GM23338 (cell line): ENCODE measurements around the gene MEGF6. TPM values are rescaled to one million over a fixed set of nuclear protein-coding genes. Genes with fewer than 3 reads are reported as not detected.

Source experiments
- ATAC-seq: fragments of 200-7000 bp; cut with Tn5 transposase; 3 replicates; pipeline ENCODE4 v1.9.1; 2020
- DNase-seq: peaks from one replicate; pipeline ENCODE4 v3.0.0-alpha.2; 2015; ENCODE audit warnings: low spot score
- H2AFZ ChIP-seq: fragments of 200-600 bp; sonication (generic); 2 replicates; pipeline ENCODE4 v1.8.0; 2016; ENCODE audit warnings: antibody characterized with exemption, mild to moderate bottlenecking, moderate library complexity
- H3F3A ChIP-seq: fragments of 200-600 bp; sonication (generic); replicated peaks from 2 replicates; pipeline ENCODE4 v1.8.0; 2017; ENCODE audit warnings: antibody characterized with exemption, mixed run types, low read depth
- H3K27ac ChIP-seq: fragments of 200-600 bp; sonication (generic); 2 replicates; pipeline ENCODE4 v1.6.1; 2016; ENCODE audit warnings: low read depth
- H3K27me3 ChIP-seq: fragments of 200-600 bp; sonication (generic); 2 replicates; pipeline ENCODE4 v1.8.0; 2016; ENCODE audit warnings: mild to moderate bottlenecking, mixed run types, moderate library complexity; ENCODE audit not compliant: insufficient read depth
- H3K36me3 ChIP-seq: fragments of 200-600 bp; sonication (generic); 2 replicates; pipeline ENCODE4 v1.8.0; 2016; ENCODE audit warnings: mild to moderate bottlenecking; ENCODE audit not compliant: insufficient read depth
- H3K4me1 ChIP-seq: fragments of 200-600 bp; sonication (generic); 2 replicates; pipeline ENCODE4 v1.8.0; 2016; ENCODE audit warnings: mild to moderate bottlenecking, moderate library complexity; ENCODE audit not compliant: insufficient read depth
- H3K4me2 ChIP-seq: fragments of 200-600 bp; sonication (generic); 2 replicates; pipeline ENCODE4 v1.7.1; 2017; ENCODE audit warnings: mixed run types
- H3K4me3 ChIP-seq: fragments of 200-600 bp; sonication (generic); 2 replicates; pipeline ENCODE4 v1.6.1; 2016; ENCODE audit warnings: mixed run types
- H3K79me2 ChIP-seq: fragments of 200-600 bp; sonication (generic); replicated peaks from 2 replicates; pipeline ENCODE4 v1.8.0; 2017; ENCODE audit warnings: mild to moderate bottlenecking; ENCODE audit not compliant: insufficient read depth
- H3K9me2 ChIP-seq: fragments of 200-600 bp; sonication (generic); 2 replicates; pipeline ENCODE4 v1.8.0; 2017; ENCODE audit not compliant: insufficient read depth
- H4K20me1 ChIP-seq: fragments of 200-600 bp; sonication (generic); replicated peaks from 2 replicates; pipeline ENCODE4 v1.8.0; 2017; ENCODE audit warnings: mild to moderate bottlenecking; ENCODE audit not compliant: insufficient read depth
- H3K27ac Mint-ChIP-seq: 2 replicates; pipeline ENCODE4 v1.8.0; 2020; ENCODE audit warnings: inconsistent platforms, mild to moderate bottlenecking, moderate library complexity, mixed read lengths
- H3K27me3 Mint-ChIP-seq: 3 replicates; pipeline ENCODE4 v1.8.0; 2022; ENCODE audit warnings: low read depth, mild to moderate bottlenecking, moderate library complexity, mixed read lengths, inconsistent platforms; ENCODE audit not compliant: insufficient read depth, poor library complexity
- H3K36me3 Mint-ChIP-seq: 3 replicates; pipeline ENCODE4 v1.8.0; 2021; ENCODE audit warnings: low read depth, mild to moderate bottlenecking, inconsistent platforms, moderate library complexity, mixed read lengths
- H3K4me1 Mint-ChIP-seq: 3 replicates; pipeline ENCODE4 v1.8.0; 2020; ENCODE audit warnings: mild to moderate bottlenecking, inconsistent platforms, mixed read lengths
- H3K4me3 Mint-ChIP-seq: 3 replicates; pipeline ENCODE4 v1.8.0; 2021; ENCODE audit warnings: moderate library complexity, mild to moderate bottlenecking, inconsistent platforms, mixed read lengths
- H3K9me3 Mint-ChIP-seq: 3 replicates; pipeline ENCODE4 v1.8.0; 2020; ENCODE audit warnings: moderate library complexity, mild to moderate bottlenecking, inconsistent platforms, mixed read lengths
- CREB1 ChIP-seq: fragments of 250-450 bp; sonication (Bioruptor Pico); IDR thresholded peaks from 2 replicates; pipeline ENCODE4 v1.5.0; 2020; ENCODE audit warnings: low read depth, mild to moderate bottlenecking, moderate library complexity
- EZH2 ChIP-seq: fragments of 200-600 bp; sonication (generic); IDR thresholded peaks from one replicate; pipeline ENCODE4 v1.8.0; 2017; ENCODE audit warnings: antibody characterized with exemption, mild to moderate bottlenecking, low read depth; ENCODE audit not compliant: unreplicated experiment
- EZH2phosphoT487 ChIP-seq: fragments of 200-600 bp; sonication (generic); IDR thresholded peaks from one replicate; pipeline ENCODE4 v1.8.1; 2018; ENCODE audit warnings: antibody characterized with exemption; ENCODE audit not compliant: unreplicated experiment
- JUNB ChIP-seq: IDR thresholded peaks from one replicate; pipeline ENCODE4 v1.6.1; 2016; ENCODE audit warnings: antibody characterized with exemption; ENCODE audit not compliant: unreplicated experiment
- NANOG ChIP-seq: IDR thresholded peaks from 2 replicates; pipeline ENCODE4 v1.6.1; 2016; ENCODE audit warnings: antibody characterized with exemption, borderline replicate concordance
- POLR2AphosphoS5 ChIP-seq: IDR thresholded peaks from 2 replicates; pipeline ENCODE4 v1.6.1; 2016; ENCODE audit warnings: antibody characterized with exemption, low read depth
- STAT1 ChIP-seq: IDR thresholded peaks from one replicate; pipeline ENCODE4 v1.6.1; 2016; ENCODE audit warnings: antibody characterized with exemption; ENCODE audit not compliant: unreplicated experiment
- ZNF114 ChIP-seq: fragments of 250-450 bp; sonication (Bioruptor Pico); IDR thresholded peaks from 2 replicates; pipeline ENCODE4 v1.5.0; 2020; ENCODE audit warnings: mild to moderate bottlenecking, moderate library complexity
- ZNF331 ChIP-seq: fragments of 250-450 bp; sonication (Bioruptor Pico); IDR thresholded peaks from 2 replicates; pipeline ENCODE4 v1.5.0; 2020; ENCODE audit warnings: low read depth, mild to moderate bottlenecking, moderate library complexity
- polyA plus RNA-seq: library from polyadenylated mRNA; unstranded; fragments of >200 nt; fragmentation: Nextera tagmentation; extraction: Ambion mirVana; gene quantifications from 2 replicates; pipeline ENCODE4 v1.2.1, GENCODE V29; 2016
- total RNA-seq: library from RNA; depleted of rRNA; stranded (reverse); fragments of >200 nt; shearing (Covaris generic); gene quantifications from 2 replicates; pipeline ENCODE4 v1.2.3, GENCODE V29; 2014
- TF ChIP-seq, protein P1 (sequence below): IDR thresholded peaks from one replicate; pipeline ENCODE4 v1.6.1; 2018; ENCODE audit warnings: antibody characterized with exemption; ENCODE audit not compliant: unreplicated experiment
- TF ChIP-seq, protein P2 (sequence below): IDR thresholded peaks from 2 replicates; pipeline ENCODE4 v1.6.1; 2016; ENCODE audit warnings: antibody characterized with exemption
- TF ChIP-seq, protein P3 (sequence below), 2 experiments: fragments of 200-600 bp in 1 of 2; sonication (generic) in 1 of 2; conservative IDR thresholded peaks; 2 replicates each; pipeline versions ENCODE4 v1.5.1 to v1.6.1; 2016 to 2017; ENCODE audit warnings: antibody characterized with exemption in 2 of 2, low read depth in 2 of 2, mild to moderate bottlenecking in 2 of 2, moderate library complexity in 1 of 2
- TF ChIP-seq, protein P4 (sequence below): fragments of 250-450 bp; sonication (Bioruptor Pico); IDR thresholded peaks from 2 replicates; pipeline ENCODE4 v1.5.0; 2020; ENCODE audit warnings: mild to moderate bottlenecking, moderate library complexity

The MEGF6 gene
- total and polyA plus RNA-seq, 2 experiments from 2014 or later, result 4.0 to 21.4 TPM

DNA sequence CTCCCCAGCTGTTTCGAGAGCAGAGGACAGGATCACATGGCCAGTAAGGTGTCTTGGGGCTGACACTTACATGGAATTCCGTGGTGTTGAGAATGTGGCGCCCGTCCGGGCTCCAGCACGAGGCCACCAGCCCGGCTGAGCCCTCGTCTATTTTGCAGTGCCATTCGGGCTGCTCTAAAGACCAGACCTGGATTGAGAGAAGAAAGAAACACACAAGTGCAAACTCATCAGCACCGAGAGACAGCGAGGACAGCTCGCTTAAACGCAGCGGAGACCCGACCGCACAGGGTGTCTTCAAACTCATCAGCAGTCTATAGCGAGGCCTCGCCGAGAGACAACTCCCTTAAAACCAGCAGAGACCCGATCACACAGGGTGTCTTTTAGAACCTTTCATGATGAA, 35.3 kb upstream of the MEGF6 start:
- Histone ChIP-seq H3K79me2 (peaks cover 24% of the 10 kb centered on the region), H2AFZ (no peak overlapping the region), H3K4me2 (no peak overlapping the region), H3K4me3 (no peak overlapping the region), H3K27me3 (peaks cover 16% of the 10 kb centered on the region), H3K27ac (no peak overlapping the region), H3K36me3 (0 out of 2 replicates have a peak, but pooled peaks cover 11% of the 10 kb centered on the region), H3K9me2 (no peaks in the 10 kb centered on the region), H3F3A (peaks cover 7% of the 10 kb centered on the region), H3K4me1 (peaks cover 13% of the 10 kb centered on the region; the same call in 1 of the 2 replicates), H4K20me1 (peaks cover 16% of the 10 kb centered on the region)
- no peaks in the 10 kb centered on the region for H3K9me3 Mint-ChIP-seq
- H3K27ac Mint-ChIP-seq, result no peak overlapping the region
- no peak overlapping the region for H3K4me3 Mint-ChIP-seq
- TF ChIP-seq POLR2AphosphoS5, result no peak
- no peak for TF ChIP-seq JUNB
- TF ChIP-seq STAT1, result no peak
- no peak for TF ChIP-seq CREB1 (CRISPR knock-in tag)
- no peak for TF ChIP-seq NANOG
- TF ChIP-seq, protein P1, sequence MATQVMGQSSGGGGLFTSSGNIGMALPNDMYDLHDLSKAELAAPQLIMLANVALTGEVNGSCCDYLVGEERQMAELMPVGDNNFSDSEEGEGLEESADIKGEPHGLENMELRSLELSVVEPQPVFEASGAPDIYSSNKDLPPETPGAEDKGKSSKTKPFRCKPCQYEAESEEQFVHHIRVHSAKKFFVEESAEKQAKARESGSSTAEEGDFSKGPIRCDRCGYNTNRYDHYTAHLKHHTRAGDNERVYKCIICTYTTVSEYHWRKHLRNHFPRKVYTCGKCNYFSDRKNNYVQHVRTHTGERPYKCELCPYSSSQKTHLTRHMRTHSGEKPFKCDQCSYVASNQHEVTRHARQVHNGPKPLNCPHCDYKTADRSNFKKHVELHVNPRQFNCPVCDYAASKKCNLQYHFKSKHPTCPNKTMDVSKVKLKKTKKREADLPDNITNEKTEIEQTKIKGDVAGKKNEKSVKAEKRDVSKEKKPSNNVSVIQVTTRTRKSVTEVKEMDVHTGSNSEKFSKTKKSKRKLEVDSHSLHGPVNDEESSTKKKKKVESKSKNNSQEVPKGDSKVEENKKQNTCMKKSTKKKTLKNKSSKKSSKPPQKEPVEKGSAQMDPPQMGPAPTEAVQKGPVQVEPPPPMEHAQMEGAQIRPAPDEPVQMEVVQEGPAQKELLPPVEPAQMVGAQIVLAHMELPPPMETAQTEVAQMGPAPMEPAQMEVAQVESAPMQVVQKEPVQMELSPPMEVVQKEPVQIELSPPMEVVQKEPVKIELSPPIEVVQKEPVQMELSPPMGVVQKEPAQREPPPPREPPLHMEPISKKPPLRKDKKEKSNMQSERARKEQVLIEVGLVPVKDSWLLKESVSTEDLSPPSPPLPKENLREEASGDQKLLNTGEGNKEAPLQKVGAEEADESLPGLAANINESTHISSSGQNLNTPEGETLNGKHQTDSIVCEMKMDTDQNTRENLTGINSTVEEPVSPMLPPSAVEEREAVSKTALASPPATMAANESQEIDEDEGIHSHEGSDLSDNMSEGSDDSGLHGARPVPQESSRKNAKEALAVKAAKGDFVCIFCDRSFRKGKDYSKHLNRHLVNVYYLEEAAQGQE, result no peak
- TF ChIP-seq ZNF331, result no peak
- TF ChIP-seq, protein P2, sequence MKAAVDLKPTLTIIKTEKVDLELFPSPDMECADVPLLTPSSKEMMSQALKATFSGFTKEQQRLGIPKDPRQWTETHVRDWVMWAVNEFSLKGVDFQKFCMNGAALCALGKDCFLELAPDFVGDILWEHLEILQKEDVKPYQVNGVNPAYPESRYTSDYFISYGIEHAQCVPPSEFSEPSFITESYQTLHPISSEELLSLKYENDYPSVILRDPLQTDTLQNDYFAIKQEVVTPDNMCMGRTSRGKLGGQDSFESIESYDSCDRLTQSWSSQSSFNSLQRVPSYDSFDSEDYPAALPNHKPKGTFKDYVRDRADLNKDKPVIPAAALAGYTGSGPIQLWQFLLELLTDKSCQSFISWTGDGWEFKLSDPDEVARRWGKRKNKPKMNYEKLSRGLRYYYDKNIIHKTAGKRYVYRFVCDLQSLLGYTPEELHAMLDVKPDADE, result no peak
- no peak for TF ChIP-seq ZNF114
- TF ChIP-seq EZH2phosphoT487, result no peak
- TF ChIP-seq, protein P3, sequence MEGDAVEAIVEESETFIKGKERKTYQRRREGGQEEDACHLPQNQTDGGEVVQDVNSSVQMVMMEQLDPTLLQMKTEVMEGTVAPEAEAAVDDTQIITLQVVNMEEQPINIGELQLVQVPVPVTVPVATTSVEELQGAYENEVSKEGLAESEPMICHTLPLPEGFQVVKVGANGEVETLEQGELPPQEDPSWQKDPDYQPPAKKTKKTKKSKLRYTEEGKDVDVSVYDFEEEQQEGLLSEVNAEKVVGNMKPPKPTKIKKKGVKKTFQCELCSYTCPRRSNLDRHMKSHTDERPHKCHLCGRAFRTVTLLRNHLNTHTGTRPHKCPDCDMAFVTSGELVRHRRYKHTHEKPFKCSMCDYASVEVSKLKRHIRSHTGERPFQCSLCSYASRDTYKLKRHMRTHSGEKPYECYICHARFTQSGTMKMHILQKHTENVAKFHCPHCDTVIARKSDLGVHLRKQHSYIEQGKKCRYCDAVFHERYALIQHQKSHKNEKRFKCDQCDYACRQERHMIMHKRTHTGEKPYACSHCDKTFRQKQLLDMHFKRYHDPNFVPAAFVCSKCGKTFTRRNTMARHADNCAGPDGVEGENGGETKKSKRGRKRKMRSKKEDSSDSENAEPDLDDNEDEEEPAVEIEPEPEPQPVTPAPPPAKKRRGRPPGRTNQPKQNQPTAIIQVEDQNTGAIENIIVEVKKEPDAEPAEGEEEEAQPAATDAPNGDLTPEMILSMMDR (conservative IDR thresholded peaks at IDR 0.05; ENCODE audit: low read depth in 2 of 2), result no peak
- TF ChIP-seq, protein P4, sequence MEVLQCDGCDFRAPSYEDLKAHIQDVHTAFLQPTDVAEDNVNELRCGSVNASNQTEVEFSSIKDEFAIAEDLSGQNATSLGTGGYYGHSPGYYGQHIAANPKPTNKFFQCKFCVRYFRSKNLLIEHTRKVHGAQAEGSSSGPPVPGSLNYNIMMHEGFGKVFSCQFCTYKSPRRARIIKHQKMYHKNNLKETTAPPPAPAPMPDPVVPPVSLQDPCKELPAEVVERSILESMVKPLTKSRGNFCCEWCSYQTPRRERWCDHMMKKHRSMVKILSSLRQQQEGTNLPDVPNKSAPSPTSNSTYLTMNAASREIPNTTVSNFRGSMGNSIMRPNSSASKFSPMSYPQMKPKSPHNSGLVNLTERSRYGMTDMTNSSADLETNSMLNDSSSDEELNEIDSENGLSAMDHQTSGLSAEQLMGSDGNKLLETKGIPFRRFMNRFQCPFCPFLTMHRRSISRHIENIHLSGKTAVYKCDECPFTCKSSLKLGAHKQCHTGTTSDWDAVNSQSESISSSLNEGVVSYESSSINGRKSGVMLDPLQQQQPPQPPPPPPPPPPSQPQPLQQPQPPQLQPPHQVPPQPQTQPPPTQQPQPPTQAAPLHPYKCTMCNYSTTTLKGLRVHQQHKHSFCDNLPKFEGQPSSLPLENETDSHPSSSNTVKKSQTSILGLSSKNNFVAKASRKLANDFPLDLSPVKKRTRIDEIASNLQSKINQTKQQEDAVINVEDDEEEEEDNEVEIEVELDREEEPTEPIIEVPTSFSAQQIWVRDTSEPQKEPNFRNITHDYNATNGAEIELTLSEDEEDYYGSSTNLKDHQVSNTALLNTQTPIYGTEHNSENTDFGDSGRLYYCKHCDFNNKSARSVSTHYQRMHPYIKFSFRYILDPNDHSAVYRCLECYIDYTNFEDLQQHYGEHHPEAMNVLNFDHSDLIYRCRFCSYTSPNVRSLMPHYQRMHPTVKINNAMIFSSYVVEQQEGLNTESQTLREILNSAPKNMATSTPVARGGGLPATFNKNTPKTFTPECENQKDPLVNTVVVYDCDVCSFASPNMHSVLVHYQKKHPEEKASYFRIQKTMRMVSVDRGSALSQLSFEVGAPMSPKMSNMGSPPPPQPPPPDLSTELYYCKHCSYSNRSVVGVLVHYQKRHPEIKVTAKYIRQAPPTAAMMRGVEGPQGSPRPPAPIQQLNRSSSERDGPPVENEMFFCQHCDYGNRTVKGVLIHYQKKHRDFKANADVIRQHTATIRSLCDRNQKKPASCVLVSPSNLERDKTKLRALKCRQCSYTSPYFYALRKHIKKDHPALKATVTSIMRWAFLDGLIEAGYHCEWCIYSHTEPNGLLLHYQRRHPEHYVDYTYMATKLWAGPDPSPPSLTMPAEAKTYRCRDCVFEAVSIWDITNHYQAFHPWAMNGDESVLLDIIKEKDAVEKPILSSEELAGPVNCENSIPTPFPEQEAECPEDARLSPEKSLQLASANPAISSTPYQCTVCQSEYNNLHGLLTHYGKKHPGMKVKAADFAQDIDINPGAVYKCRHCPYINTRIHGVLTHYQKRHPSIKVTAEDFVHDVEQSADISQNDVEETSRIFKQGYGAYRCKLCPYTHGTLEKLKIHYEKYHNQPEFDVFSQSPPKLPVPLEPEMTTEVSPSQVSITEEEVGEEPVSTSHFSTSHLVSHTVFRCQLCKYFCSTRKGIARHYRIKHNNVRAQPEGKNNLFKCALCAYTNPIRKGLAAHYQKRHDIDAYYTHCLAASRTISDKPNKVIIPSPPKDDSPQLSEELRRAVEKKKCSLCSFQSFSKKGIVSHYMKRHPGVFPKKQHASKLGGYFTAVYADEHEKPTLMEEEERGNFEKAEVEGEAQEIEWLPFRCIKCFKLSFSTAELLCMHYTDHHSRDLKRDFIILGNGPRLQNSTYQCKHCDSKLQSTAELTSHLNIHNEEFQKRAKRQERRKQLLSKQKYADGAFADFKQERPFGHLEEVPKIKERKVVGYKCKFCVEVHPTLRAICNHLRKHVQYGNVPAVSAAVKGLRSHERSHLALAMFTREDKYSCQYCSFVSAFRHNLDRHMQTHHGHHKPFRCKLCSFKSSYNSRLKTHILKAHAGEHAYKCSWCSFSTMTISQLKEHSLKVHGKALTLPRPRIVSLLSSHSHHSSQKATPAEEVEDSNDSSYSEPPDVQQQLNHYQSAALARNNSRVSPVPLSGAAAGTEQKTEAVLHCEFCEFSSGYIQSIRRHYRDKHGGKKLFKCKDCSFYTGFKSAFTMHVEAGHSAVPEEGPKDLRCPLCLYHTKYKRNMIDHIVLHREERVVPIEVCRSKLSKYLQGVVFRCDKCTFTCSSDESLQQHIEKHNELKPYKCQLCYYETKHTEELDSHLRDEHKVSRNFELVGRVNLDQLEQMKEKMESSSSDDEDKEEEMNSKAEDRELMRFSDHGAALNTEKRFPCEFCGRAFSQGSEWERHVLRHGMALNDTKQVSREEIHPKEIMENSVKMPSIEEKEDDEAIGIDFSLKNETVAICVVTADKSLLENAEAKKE (CRISPR knock-in tag), result no peak
- no peak for TF ChIP-seq EZH2
- DNase-seq, result no peak
- peaks cover 9% of the 10 kb centered on the region; the same call in 2 of the 3 replicates for H3K4me1 Mint-ChIP-seq
- ATAC-seq, result no peak
- H3K36me3 Mint-ChIP-seq, result peaks cover 11% of the 10 kb centered on the region
- peaks cover 21% of the 10 kb centered on the region for H3K27me3 Mint-ChIP-seq
